Upper lobe of left lung (tissue), 6 donors: ENCODE results near the gene MAP3K6. TPM values are rescaled to one million over a fixed set of nuclear protein-coding genes. Genes with fewer than 3 reads are reported as not detected.

Experiments
- ATAC-seq, 2 donors: fragments of 200-7000 bp; cut with Tn5 transposase; one replicate each; pipeline ENCODE4 v1.9.1; 2022; ENCODE audit warnings: mild to moderate bottlenecking in 2 of 2, moderate library complexity in 2 of 2; ENCODE audit not compliant: low FRiP score in 2 of 2
- DNase-seq, 2 donors: peaks; one replicate each; pipeline ENCODE4 v3.0.0-alpha.2; 2019 to 2020
- H3K27ac ChIP-seq, 4 donors: fragments of 200-600 bp; sonication (generic); one replicate each; pipeline ENCODE4 v1.5.1; 2016 to 2019
- H3K27me3 ChIP-seq, 4 donors: fragments of 200-600 bp; sonication (generic); one replicate each; pipeline ENCODE4 v1.5.1; 2017 to 2019
- H3K36me3 ChIP-seq, 4 donors: fragments of 200-600 bp; sonication (generic); one replicate each; pipeline ENCODE4 v1.5.1; 2016 to 2019
- H3K4me1 ChIP-seq, 4 donors: fragments of 200-600 bp; sonication (generic); one replicate each; pipeline ENCODE4 v1.5.1; 2018 to 2019
- H3K4me3 ChIP-seq, 4 donors: fragments of 200-600 bp; sonication (generic); one replicate each; pipeline ENCODE4 v1.5.1; 2017 to 2019; ENCODE audit warnings: mild to moderate bottlenecking in 2 of 4, moderate library complexity in 1 of 4
- H3K9me3 ChIP-seq, 4 donors: fragments of 200-600 bp; sonication (generic); one replicate each; pipeline ENCODE4 v1.5.1; 2018 to 2019
- CTCF ChIP-seq, 6 experiments: fragments of 450-650 bp in 4 of 6; fragments of 200-600 bp in 2 of 6; sonication (generic) in 2 of 6; IDR thresholded peaks; one replicate each; pipeline ENCODE4 v1.5.1; 2016 to 2019; ENCODE audit warnings: antibody characterized with exemption in 6 of 6
- EP300 ChIP-seq, 4 donors: sonication (generic); formaldehyde crosslinking; IDR thresholded peaks; one replicate each; pipeline ENCODE4 v1.5.1; 2017; ENCODE audit warnings: antibody characterized with exemption in 4 of 4, control low read depth in 2 of 4
- POLR2A ChIP-seq, 4 donors: fragments of 450-650 bp; IDR thresholded peaks; one replicate each; pipeline ENCODE4 v1.5.1; 2016 to 2017; ENCODE audit warnings: antibody characterized with exemption in 4 of 4, mild to moderate bottlenecking in 2 of 4
- POLR2AphosphoS5 ChIP-seq, 2 donors: sonication (generic); formaldehyde crosslinking; IDR thresholded peaks; one replicate each; pipeline ENCODE4 v1.5.1; 2017; ENCODE audit warnings: antibody characterized with exemption in 2 of 2
- WGBS, 2 donors: methylation state at CpG; one replicate each; pipeline ENCODE4 v1.1.5; 2017 to 2018; 5-methylcytosine and 5-hydroxymethylcytosine counted together
- total RNA-seq, 6 donors: library from RNA; depleted of rRNA in 4 of 6; stranded (reverse); fragments of >200 nt in 4 of 6; gene quantifications; one replicate each; pipeline versions ENCODE4 v1.1.0 to v1.2.1, GENCODE V29; 2016 to 2021
- donor health status: DM: no; HTN: no; CAD: no; lungs with moderate emphysema.
- donor health status: DM: no; HTN: yes; CAD: no; lungs with severe emphysema.

The MAP3K6 gene
- total RNA-seq, 6 donors from 2014 or later, result 36.6 to 302 (median 118) TPM

- TF ChIP-seq POLR2AphosphoS5 (IDR thresholded peaks at IDR 0.05), result no peak
- no peak for TF ChIP-seq POLR2A (IDR thresholded peaks at IDR 0.05)
- no peak for TF ChIP-seq CTCF (IDR thresholded peaks at IDR 0.05)
- TF ChIP-seq EP300 (IDR thresholded peaks at IDR 0.05), result no peak
- peaks cover 14 to 88% (median 55%) of the 10 kb centered on the region in 4 donors for H3K36me3 ChIP-seq
- DNase-seq, result no peak
These were observed 35.3 kb downstream of the MAP3K6 start for GRCh38 chr1:27331426-27331825.

GRCh38 chr1:27330786-27331185 lies 36.0 kb downstream of the MAP3K6 start:
- DNase-seq (no peak), ATAC-seq (no peak)
- 83 to 88% methylated on average over 8 of the region's 8 CpGs for WGBS, 2 donors
- Histone ChIP-seq H3K27ac (no peak overlapping the region), H3K9me3 (no peaks in the 10 kb centered on the region), H3K27me3 (no peaks in the 10 kb centered on the region), H3K4me1 (peaks cover 2 to 33% (median 12%) of the 10 kb centered on the region in 4 donors), H3K4me3 (no peak overlapping the region), H3K36me3 (peaks cover 14 to 84% (median 54%) of the 10 kb centered on the region in 4 donors)
- TF ChIP-seq POLR2A (IDR thresholded peaks at IDR 0.05) (no peak), CTCF (IDR thresholded peaks at IDR 0.05) (no peak), POLR2AphosphoS5 (IDR thresholded peaks at IDR 0.05) (no peak), EP300 (IDR thresholded peaks at IDR 0.05) (no peak)

More at GRCh38 chr1:27331426-27331825, 35.3 kb downstream of the MAP3K6 start:
- peaks cover 2 to 27% (median 11%) of the 10 kb centered on the region in 4 donors for H3K4me1 ChIP-seq
- H3K4me3 ChIP-seq, result no peak overlapping the region
- no peak for ATAC-seq
- 83 to 85% methylated on average over 1 to 3 of the region's 3 CpGs for WGBS, 2 donors
- peak overlapping the region in 1 of 4 donors; percentile 17 for H3K27ac ChIP-seq
- H3K27me3 ChIP-seq, result no peaks in the 10 kb centered on the region
- no peaks in the 10 kb centered on the region for H3K9me3 ChIP-seq

DNA sequence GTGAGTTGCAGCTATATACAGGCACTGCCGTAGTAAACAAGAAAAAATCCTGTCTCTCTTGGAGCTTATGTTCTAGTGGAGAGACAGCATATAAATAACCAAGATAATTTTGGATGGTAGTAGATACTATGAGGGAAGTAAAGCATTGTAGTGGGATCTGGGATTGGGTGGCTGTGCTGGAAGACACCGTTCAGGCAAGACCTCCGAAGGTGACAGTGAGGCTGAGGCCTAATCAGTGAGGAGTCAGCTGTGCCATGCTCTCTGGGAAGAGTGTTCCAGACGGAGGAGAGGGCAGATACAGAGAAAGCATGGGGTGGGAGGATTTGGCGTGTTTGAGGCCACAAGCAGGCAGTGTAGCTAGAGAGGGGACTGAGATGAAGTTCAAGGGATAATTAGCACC lies 38.8 kb downstream of the MAP3K6 start:
- no peak overlapping the region for H3K4me3 ChIP-seq
- H3K27me3 ChIP-seq, result no peaks in the 10 kb centered on the region
- H3K36me3 ChIP-seq, result peaks cover 4 to 69% (median 35%) of the 10 kb centered on the region in 4 donors
- TF ChIP-seq POLR2AphosphoS5 (IDR thresholded peaks at IDR 0.05) (no peak), POLR2A (IDR thresholded peaks at IDR 0.05) (no peak), CTCF (IDR thresholded peaks at IDR 0.05) (no peak), EP300 (IDR thresholded peaks at IDR 0.05) (no peak)
- H3K27ac ChIP-seq, result no peak overlapping the region
- ATAC-seq, result no peak
- DNase-seq, result no peak
- WGBS, 2 donors, result 89% methylated on average over 5 of the region's 5 CpGs
- peaks cover 10 to 48% (median 24%) of the 10 kb centered on the region in 4 donors for H3K4me1 ChIP-seq
- no peaks in the 10 kb centered on the region for H3K9me3 ChIP-seq

- Histone ChIP-seq H3K27me3 (no peaks in the 10 kb centered on the region), H3K9me3 (no peaks in the 10 kb centered on the region), H3K36me3 (peaks cover 0 to 44% (median 16%) of the 10 kb centered on the region in 4 donors), H3K4me3 (no peak overlapping the region), H3K4me1 (peaks cover 12 to 45% (median 28%) of the 10 kb centered on the region in 4 donors), H3K27ac (no peak overlapping the region)
- ATAC-seq, result no peak
- TF ChIP-seq EP300 (IDR thresholded peaks at IDR 0.05), result no peak
- 95 to 96% methylated on average over 13 to 15 of the region's 15 CpGs for WGBS, 2 donors
- DNase-seq, result no peak
These were observed 41.5 kb downstream of the MAP3K6 start for GRCh38 chr1:27325286-27325685.

DNA sequence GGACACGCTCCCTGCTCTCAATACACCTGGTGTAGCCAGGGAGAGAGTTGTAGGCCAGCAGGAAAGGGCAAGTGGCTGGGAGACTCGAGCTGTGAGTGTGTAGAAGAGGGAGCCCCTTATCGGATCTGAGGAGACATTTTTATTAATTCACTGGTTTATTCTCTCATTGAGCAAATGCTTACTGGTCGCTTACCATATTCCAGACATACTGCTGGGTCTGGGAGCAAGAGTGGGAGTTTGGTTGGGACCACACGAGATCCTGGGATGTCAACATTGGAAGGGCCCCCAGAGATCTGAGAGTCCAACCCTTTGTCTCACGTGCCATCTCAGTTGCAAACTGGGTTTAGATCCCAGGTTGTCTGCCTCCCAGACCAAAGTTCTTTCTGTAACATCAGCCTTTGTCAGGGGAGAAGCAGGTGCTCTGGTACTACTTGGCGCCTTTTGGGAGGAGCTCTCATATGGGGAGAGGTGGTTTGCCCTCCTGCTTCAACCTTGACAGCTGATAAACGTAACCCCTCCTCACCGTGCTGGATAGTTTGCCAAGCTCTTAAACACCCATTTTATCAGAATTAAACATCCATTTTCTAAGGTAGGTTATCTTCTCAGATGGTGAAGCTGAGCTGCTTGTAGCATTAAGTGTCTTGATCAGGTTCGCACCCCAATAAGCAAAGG lies 44.1 kb downstream of the MAP3K6 start:
- H3K27me3 ChIP-seq, result peaks cover 0 to 4% (median 0%) of the 10 kb centered on the region in 4 donors
- 7 to 8% methylated on average over 9 to 10 of the region's 10 CpGs for WGBS, 2 donors
- TF ChIP-seq CTCF (IDR thresholded peaks at IDR 0.05), result no peak
- ATAC-seq (no peak), DNase-seq (no peak)
- H3K9me3 ChIP-seq, result no peaks in the 10 kb centered on the region
- H3K36me3 ChIP-seq, result peaks cover 0 to 27% (median 16%) of the 10 kb centered on the region in 4 donors
- peaks cover 9 to 44% (median 26%) of the 10 kb centered on the region in 4 donors for H3K4me1 ChIP-seq
- peak overlapping the region; percentile 63 to 92 (median 82) for H3K4me3 ChIP-seq
- peak overlapping the region; percentile 89 to 95 (median 92) for H3K27ac ChIP-seq
